Nephron (organoid): ENCODE results near the gene PLGRKT.
"Not testable (repeated sequence)": the region's sequence is repeated elsewhere in the genome, so short reads cannot be mapped to it uniquely, and the experiment has no call there.

Experiments used
- H3K27ac Mint-ChIP-seq, 3 experiments: 2 replicates each; pipeline ENCODE4 v1.8.0; 2020; ENCODE audit warnings: mixed read lengths in 3 of 3, mild to moderate bottlenecking in 2 of 3, moderate library complexity in 1 of 3
- H3K27me3 Mint-ChIP-seq: 2 replicates; pipeline ENCODE4 v1.8.0; 2021; ENCODE audit warnings: low read depth, mild to moderate bottlenecking, moderate library complexity, mixed read lengths
- H3K36me3 Mint-ChIP-seq: 2 replicates; pipeline ENCODE4 v1.8.0; 2020; ENCODE audit warnings: low read depth, mixed read lengths
- H3K4me1 Mint-ChIP-seq: 2 replicates; pipeline ENCODE4 v1.8.0; 2020; ENCODE audit warnings: mixed read lengths
- H3K4me3 Mint-ChIP-seq, 3 experiments: 2 replicates each; pipeline ENCODE4 v1.8.0; 2020; ENCODE audit warnings: mild to moderate bottlenecking in 3 of 3, mixed read lengths in 3 of 3, moderate library complexity in 2 of 3
- H3K9me3 Mint-ChIP-seq: 2 replicates; pipeline ENCODE4 v1.8.0; 2020; ENCODE audit warnings: mixed read lengths
- CTCF ChIP-seq, 3 experiments: fragments of 200-600 bp; sonication (generic); IDR thresholded peaks; one replicate each; pipeline ENCODE4 v1.5.0; 2021; ENCODE audit warnings: antibody characterized with exemption in 3 of 3; ENCODE audit not compliant: unreplicated experiment in 3 of 3

Gene PLGRKT

GRCh38 chr9:5438301-5439162, 807 bp upstream of the PLGRKT start:
- peak overlapping the region; percentile 95 to 99 (median 96) for H3K27ac Mint-ChIP-seq
- peaks cover 32% of the 10 kb centered on the region for H3K36me3 Mint-ChIP-seq
- TF ChIP-seq CTCF (IDR thresholded peaks at IDR 0.05; ENCODE audit: unreplicated experiment in 3 of 3) = no peak
- H3K4me3 Mint-ChIP-seq = peak overlapping the region; percentile 95 to 97 (median 95)
- H3K4me1 Mint-ChIP-seq = peaks cover 18% of the 10 kb centered on the region
- peaks cover 7% of the 10 kb centered on the region for H3K27me3 Mint-ChIP-seq
- H3K9me3 Mint-ChIP-seq = peaks cover 14% of the 10 kb centered on the region

- no peak for TF ChIP-seq CTCF (IDR thresholded peaks at IDR 0.05; ENCODE audit: unreplicated experiment in 3 of 3)
- Mint-ChIP-seq H3K4me1 (peaks cover 18% of the 10 kb centered on the region), H3K36me3 (peaks cover 53% of the 10 kb centered on the region), H3K9me3 (peaks cover 14% of the 10 kb centered on the region), H3K4me3 (peak overlapping the region; percentile 95 to 97 (median 95)), H3K27ac (peak overlapping the region; percentile 95 to 99 (median 96)), H3K27me3 (peaks cover 7% of the 10 kb centered on the region)
Observed at GRCh38 chr9:5436441-5436840, 1.3 kb downstream of the PLGRKT start.

GRCh38 chr9:5435912-5436311, 1.8 kb downstream of the PLGRKT start:
- Mint-ChIP-seq H3K27ac (peak overlapping the region in 2 of 3 experiments; percentile 96 to 99), H3K36me3 (peaks cover 56% of the 10 kb centered on the region), H3K4me3 (peak overlapping the region; percentile 25 to 97 (median 95)), H3K4me1 (peaks cover 18% of the 10 kb centered on the region), H3K27me3 (peaks cover 7% of the 10 kb centered on the region), H3K9me3 (peaks cover 14% of the 10 kb centered on the region)
- TF ChIP-seq CTCF (IDR thresholded peaks at IDR 0.05; ENCODE audit: unreplicated experiment in 3 of 3) = no peak

DNA sequence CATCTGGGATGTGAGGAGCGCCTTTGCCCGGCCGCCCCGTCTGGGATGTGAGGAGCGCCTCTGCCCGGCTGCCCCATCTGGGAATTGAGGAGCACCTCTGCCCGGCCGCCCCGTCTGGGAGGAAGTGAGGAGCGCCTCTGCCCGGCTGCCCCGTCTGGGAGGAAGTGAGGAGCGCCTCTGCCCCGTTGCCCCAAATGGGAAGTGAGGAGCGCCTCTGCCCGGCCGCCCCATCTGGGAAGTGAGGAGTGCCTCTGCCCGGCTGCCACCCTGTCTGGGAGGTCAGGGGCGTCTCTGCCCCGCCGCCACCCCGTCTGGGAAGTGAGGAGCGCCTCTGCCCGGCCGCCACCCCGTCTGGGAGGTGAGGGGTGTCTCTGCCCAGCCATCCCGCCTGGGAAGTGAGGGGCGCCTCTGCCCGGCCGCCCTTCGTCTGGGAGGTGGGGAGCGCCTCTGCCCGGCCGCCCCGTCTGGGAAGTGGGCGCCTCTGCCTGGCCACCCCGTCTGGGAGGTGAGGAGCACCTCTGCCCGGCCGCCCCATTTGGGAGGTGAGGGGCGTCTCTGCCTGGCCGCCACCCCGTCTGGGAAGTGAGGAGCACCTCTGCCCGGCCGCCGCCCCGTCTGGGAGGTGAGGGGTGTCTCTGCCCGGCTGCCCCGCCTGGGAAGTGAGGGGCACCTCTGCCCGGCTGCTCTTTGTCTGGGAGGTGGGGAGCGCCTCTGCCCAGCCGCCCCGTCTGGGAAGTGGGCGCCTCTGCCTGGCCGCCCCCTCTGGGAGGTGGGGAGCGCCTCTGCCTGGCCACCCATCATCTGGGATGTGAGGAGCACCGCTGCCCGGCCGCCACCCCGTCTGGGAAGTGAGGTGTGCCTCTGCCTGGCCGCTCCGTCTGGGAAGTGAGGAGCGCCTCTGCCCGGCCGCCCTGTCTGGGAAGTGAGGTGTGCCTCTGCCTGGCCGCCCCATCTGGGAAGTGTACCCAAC, 3.6 kb downstream of the PLGRKT start:
- H3K27me3 Mint-ChIP-seq, H3K27ac Mint-ChIP-seq, H3K4me3 Mint-ChIP-seq: not testable (repeated sequence)
- Mint-ChIP-seq H3K9me3 (peaks cover 14% of the 10 kb centered on the region), H3K36me3 (peaks cover 69% of the 10 kb centered on the region), H3K4me1 (peaks cover 18% of the 10 kb centered on the region)

DNA sequence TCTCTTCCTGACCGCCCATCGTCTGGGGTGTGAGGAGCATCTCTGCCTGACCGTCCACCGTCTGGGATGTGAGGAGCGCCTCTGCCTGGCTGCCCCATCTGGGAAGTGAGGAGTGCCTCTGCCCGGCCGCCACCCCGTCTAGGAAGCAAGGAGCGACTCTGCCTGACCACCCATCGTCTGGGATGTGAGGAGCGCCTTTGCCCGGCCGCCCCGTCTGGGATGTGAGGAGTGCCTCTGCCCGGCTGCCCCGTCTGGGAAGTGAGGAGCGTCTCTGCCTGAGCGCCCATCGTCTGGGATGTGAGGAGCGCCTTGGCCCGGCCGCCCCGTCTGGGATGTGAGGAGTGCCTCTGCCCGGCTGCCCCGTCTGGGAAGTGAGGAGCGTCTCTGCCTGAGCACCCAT, 4.4 kb downstream of the PLGRKT start:
- H3K4me3 Mint-ChIP-seq, H3K27me3 Mint-ChIP-seq, H3K27ac Mint-ChIP-seq: not testable (repeated sequence)
- Mint-ChIP-seq H3K9me3 (peaks cover 14% of the 10 kb centered on the region), H3K36me3 (peaks cover 71% of the 10 kb centered on the region), H3K4me1 (peaks cover 18% of the 10 kb centered on the region)

GRCh38 chr9:5432890-5433289, 4.8 kb downstream of the PLGRKT start:
- H3K4me3 Mint-ChIP-seq, H3K27me3 Mint-ChIP-seq, H3K27ac Mint-ChIP-seq: not testable (repeated sequence)
- H3K9me3 Mint-ChIP-seq = peaks cover 14% of the 10 kb centered on the region
- peaks cover 71% of the 10 kb centered on the region for H3K36me3 Mint-ChIP-seq
- H3K4me1 Mint-ChIP-seq = peaks cover 15% of the 10 kb centered on the region

DNA sequence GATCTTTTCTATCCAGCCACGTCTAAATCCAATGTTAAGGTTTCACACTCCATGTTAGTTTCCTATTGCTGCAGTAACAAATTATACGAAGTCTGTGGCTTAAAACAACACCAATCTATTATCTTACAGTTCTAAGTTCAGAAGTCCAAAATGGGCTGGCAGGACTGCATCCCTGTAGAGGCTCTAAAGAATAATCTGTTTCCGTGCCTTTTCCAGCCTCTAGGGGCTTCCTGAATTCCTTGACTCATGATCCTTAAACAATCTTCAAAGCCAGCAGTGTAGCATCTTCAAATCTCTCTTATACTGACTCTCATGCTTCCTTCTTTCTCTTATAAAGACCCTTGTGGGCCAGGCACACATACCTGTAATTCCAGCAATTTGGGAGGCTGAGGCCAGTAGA, 6.8 kb downstream of the PLGRKT start:
- Mint-ChIP-seq H3K4me3 (no peak overlapping the region), H3K4me1 (no peaks in the 10 kb centered on the region), H3K9me3 (peaks cover 5% of the 10 kb centered on the region), H3K27me3 (no peaks in the 10 kb centered on the region), H3K27ac (no peak overlapping the region), H3K36me3 (peaks cover 55% of the 10 kb centered on the region)
- no peak for TF ChIP-seq CTCF (IDR thresholded peaks at IDR 0.05; ENCODE audit: unreplicated experiment in 3 of 3)
